ENCODE data around the gene TJP3.

DNA sequence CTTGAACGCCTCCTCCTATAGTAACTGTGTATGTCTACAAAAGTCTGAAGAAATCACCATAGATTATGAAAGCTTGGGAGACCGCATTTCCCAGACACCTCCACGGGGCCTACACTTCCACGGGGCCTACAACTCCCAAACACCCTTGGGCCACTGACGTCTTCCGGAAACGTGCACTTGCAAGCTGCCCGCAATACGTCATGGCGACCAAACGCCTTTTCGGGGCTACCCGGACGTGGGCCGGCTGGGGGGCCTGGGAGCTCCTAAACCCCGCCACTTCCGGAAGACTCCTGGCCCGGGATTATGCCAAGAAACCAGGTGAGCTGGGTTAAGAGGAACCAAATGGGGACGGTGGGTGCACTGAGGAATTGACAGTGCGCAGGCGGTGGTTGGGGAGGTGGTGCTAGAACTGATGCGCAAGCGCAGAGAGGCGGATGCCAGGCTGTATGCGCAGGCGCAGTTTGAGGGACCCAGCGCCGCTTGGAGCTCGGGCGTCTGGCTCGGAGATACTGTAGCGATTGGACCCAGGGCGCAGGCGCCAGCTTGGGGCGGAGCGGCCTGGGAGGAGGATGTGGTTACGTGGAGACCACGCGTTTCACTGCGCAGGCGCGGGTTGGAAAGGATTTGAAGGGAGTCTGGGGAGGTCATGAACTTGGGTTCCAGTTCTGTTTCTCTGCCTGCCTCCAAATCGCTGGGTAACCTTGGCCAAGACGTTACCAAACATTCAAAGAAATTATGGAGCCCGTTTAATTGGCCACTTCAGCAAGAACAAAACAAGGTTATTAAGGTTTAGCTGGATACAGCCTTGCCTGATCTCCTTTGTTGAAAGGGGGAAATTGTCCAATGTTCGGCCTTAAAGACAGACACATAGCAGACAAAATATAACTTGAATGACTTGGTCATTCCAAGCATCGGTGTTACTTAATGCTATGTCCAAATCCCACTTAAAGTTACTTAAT, 54.6 kb downstream of the TJP3 start, which contains the start of gene MRPL54:
- no peak for TF ChIP-seq CTCF (conservative IDR thresholded peaks at IDR 0.05; ENCODE audit: low read depth in 2 of 2)
- no peak for TF ChIP-seq EZH2 (IDR thresholded peaks at IDR 0.05; ENCODE audit: low read depth, unreplicated experiment)
- TF ChIP-seq, protein P1, sequence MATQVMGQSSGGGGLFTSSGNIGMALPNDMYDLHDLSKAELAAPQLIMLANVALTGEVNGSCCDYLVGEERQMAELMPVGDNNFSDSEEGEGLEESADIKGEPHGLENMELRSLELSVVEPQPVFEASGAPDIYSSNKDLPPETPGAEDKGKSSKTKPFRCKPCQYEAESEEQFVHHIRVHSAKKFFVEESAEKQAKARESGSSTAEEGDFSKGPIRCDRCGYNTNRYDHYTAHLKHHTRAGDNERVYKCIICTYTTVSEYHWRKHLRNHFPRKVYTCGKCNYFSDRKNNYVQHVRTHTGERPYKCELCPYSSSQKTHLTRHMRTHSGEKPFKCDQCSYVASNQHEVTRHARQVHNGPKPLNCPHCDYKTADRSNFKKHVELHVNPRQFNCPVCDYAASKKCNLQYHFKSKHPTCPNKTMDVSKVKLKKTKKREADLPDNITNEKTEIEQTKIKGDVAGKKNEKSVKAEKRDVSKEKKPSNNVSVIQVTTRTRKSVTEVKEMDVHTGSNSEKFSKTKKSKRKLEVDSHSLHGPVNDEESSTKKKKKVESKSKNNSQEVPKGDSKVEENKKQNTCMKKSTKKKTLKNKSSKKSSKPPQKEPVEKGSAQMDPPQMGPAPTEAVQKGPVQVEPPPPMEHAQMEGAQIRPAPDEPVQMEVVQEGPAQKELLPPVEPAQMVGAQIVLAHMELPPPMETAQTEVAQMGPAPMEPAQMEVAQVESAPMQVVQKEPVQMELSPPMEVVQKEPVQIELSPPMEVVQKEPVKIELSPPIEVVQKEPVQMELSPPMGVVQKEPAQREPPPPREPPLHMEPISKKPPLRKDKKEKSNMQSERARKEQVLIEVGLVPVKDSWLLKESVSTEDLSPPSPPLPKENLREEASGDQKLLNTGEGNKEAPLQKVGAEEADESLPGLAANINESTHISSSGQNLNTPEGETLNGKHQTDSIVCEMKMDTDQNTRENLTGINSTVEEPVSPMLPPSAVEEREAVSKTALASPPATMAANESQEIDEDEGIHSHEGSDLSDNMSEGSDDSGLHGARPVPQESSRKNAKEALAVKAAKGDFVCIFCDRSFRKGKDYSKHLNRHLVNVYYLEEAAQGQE (IDR thresholded peaks at IDR 0.05; ENCODE audit: unreplicated experiment) = no peak
- TF ChIP-seq, protein P2, sequence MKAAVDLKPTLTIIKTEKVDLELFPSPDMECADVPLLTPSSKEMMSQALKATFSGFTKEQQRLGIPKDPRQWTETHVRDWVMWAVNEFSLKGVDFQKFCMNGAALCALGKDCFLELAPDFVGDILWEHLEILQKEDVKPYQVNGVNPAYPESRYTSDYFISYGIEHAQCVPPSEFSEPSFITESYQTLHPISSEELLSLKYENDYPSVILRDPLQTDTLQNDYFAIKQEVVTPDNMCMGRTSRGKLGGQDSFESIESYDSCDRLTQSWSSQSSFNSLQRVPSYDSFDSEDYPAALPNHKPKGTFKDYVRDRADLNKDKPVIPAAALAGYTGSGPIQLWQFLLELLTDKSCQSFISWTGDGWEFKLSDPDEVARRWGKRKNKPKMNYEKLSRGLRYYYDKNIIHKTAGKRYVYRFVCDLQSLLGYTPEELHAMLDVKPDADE (IDR thresholded peaks at IDR 0.05) = peak; percentile 96
- TF ChIP-seq CREB1 (CRISPR knock-in tag; IDR thresholded peaks at IDR 0.05; ENCODE audit: low read depth) = peak; percentile 93
- TF ChIP-seq JUNB (IDR thresholded peaks at IDR 0.05; ENCODE audit: unreplicated experiment) = no peak
- TF ChIP-seq POLR2AphosphoS5 (IDR thresholded peaks at IDR 0.05; ENCODE audit: low read depth) = peak; percentile 87
- no peak for TF ChIP-seq STAT1 (IDR thresholded peaks at IDR 0.05; ENCODE audit: unreplicated experiment)
- no peak for TF ChIP-seq EZH2phosphoT487 (IDR thresholded peaks at IDR 0.05; ENCODE audit: unreplicated experiment)

All from GM23338 (cell line).